ENCODE data around the gene ENPP6. TPM values are rescaled to one million over a fixed set of nuclear protein-coding genes. Genes with fewer than 3 reads are reported as not detected.

The ENPP6 gene
- total and polyA plus RNA-seq, 4 donors, result 0.05 to 0.08 (median 0.05) TPM; not detected in 1

- 95% methylated on average over 22 of the region's 22 CpGs for WGBS
- peak; percentile 20 for DNase-seq (ENCODE audit: low spot score)
These were observed 38.4 kb upstream of the ENPP6 start for GRCh38 chr4:184255871-184256642.

GRCh38 chr4:184255361-184255760 is 37.7 kb upstream of the ENPP6 start:
- no peak overlapping the region for H3K4me3 ChIP-seq (ENCODE audit: low read depth in 1 of 3, low read length in 3 of 3)
- no peak overlapping the region for H3K9ac ChIP-seq (ENCODE audit: low read depth in 1 of 2, low read length in 2 of 2)
- no peaks in the 10 kb centered on the region for H3K27me3 ChIP-seq (ENCODE audit: control insufficient read depth in 4 of 4, insufficient read depth in 4 of 4, low read length in 3 of 4)
- 83% methylated on average over 4 of the region's 4 CpGs for WGBS
- H3K27ac ChIP-seq (ENCODE audit: low read depth in 1 of 2, low read length in 2 of 2), result no peak overlapping the region
- H3K4me1 ChIP-seq (ENCODE audit: control insufficient read depth in 4 of 4, insufficient read depth in 4 of 4, low read length in 3 of 4), result no peaks in the 10 kb centered on the region
- DNase-seq (ENCODE audit: low spot score), result no peak
- no peaks in the 10 kb centered on the region for H3K36me3 ChIP-seq (ENCODE audit: control insufficient read depth in 4 of 4, insufficient read depth in 3 of 4, low read depth in 1 of 4, low read length in 3 of 4)
- H3K9me3 ChIP-seq (ENCODE audit: control insufficient read depth in 4 of 4, low read length in 3 of 4), result peaks cover 0 to 2% (median 0%) of the 10 kb centered on the region in 4 donors
- TF ChIP-seq HNF4G (IDR thresholded peaks at IDR 0.05) (no peak), RAD21 (IDR thresholded peaks at IDR 0.05) (no peak), REST (IDR thresholded peaks at IDR 0.05) (no peak), CTCF (IDR thresholded peaks at IDR 0.05; ENCODE audit: low read depth, low read length, missing input control) (no peak), ZBTB33 (IDR thresholded peaks at IDR 0.05) (no peak), FOXA1 (IDR thresholded peaks at IDR 0.05) (no peak), JUND (IDR thresholded peaks at IDR 0.05) (no peak), GABPA (IDR thresholded peaks at IDR 0.05 in 1 of 2, conservative IDR thresholded peaks at IDR 0.05 in 1 of 2) (no peak), TAF1 (conservative IDR thresholded peaks at IDR 0.05) (no peak), HNF4A (conservative IDR thresholded peaks at IDR 0.05) (no peak), SP1 (IDR thresholded peaks at IDR 0.05) (no peak)

More at GRCh38 chr4:184255871-184256642, 38.4 kb upstream of the ENPP6 start:
- no peak overlapping the region for H3K4me3 ChIP-seq (ENCODE audit: low read depth in 1 of 3, low read length in 3 of 3)
- no peaks in the 10 kb centered on the region for H3K4me1 ChIP-seq (ENCODE audit: control insufficient read depth in 4 of 4, insufficient read depth in 4 of 4, low read length in 3 of 4)
- H3K27ac ChIP-seq (ENCODE audit: low read depth in 1 of 2, low read length in 2 of 2), result no peak overlapping the region
- no peak overlapping the region for H3K9ac ChIP-seq (ENCODE audit: low read depth in 1 of 2, low read length in 2 of 2)
- H3K9me3 ChIP-seq (ENCODE audit: control insufficient read depth in 4 of 4, low read length in 3 of 4), result peaks cover 0 to 2% (median 0%) of the 10 kb centered on the region in 4 donors
- TF ChIP-seq FOXA1 (IDR thresholded peaks at IDR 0.05), result no peak
- no peak for TF ChIP-seq ATF3 (IDR thresholded peaks at IDR 0.05)
- no peak for TF ChIP-seq RAD21 (IDR thresholded peaks at IDR 0.05)
- no peak for TF ChIP-seq JUND (IDR thresholded peaks at IDR 0.05)
- TF ChIP-seq TAF1 (conservative IDR thresholded peaks at IDR 0.05), result no peak
- TF ChIP-seq REST (IDR thresholded peaks at IDR 0.05), result no peak
- no peak for TF ChIP-seq RXRA (IDR thresholded peaks at IDR 0.05)
- no peak for TF ChIP-seq MAX (IDR thresholded peaks at IDR 0.05)
- no peaks in the 10 kb centered on the region for H3K27me3 ChIP-seq (ENCODE audit: control insufficient read depth in 4 of 4, insufficient read depth in 4 of 4, low read length in 3 of 4)
- H3K36me3 ChIP-seq (ENCODE audit: control insufficient read depth in 4 of 4, insufficient read depth in 3 of 4, low read depth in 1 of 4, low read length in 3 of 4), result no peaks in the 10 kb centered on the region
